K562 (cell line): ENCODE results near the gene GAPVD1. TPM values are rescaled to one million over a fixed set of nuclear protein-coding genes. Genes with fewer than 3 reads are reported as not detected.

Experiments
- ATF6 ChIP-seq: sonication (generic); formaldehyde crosslinking; IDR thresholded peaks from 2 replicates; pipeline ENCODE4 v1.4.0; 2020; ENCODE audit warnings: mild to moderate bottlenecking, missing genetic modification reagents
- CREBBP ChIP-seq: IDR thresholded peaks from one replicate; pipeline ENCODE4 v1.6.1; 2012; ENCODE audit warnings: low read depth, mild to moderate bottlenecking, control low read depth, inconsistent platforms, low read length
- E2F1 ChIP-seq: sonication (generic); formaldehyde crosslinking; IDR thresholded peaks from 2 replicates; pipeline ENCODE4 v1.8.1; 2023; ENCODE audit warnings: mild to moderate bottlenecking, missing genetic modification reagents, moderate library complexity
- EHMT2 ChIP-seq: fragments of 450-650 bp; IDR thresholded peaks from 2 replicates; pipeline ENCODE4 v1.6.1; 2018; ENCODE audit warnings: antibody characterized with exemption
- MAZ ChIP-seq, 2 experiments: fragments of 450-650 bp in 1 of 2; sonication (generic) in 1 of 2; formaldehyde crosslinking; IDR thresholded peaks in 1 of 2; conservative IDR thresholded peaks in 1 of 2; 2 replicates each; pipeline versions ENCODE4 v1.4.0 to v1.5.0; 2020; ENCODE audit warnings: mild to moderate bottlenecking in 1 of 2, missing genetic modification reagents in 1 of 2
- MTA2 ChIP-seq: fragments of 450-650 bp; IDR thresholded peaks from 2 replicates; pipeline ENCODE4 v1.6.1; 2016; ENCODE audit warnings: low read depth
- MXI1 ChIP-seq: IDR thresholded peaks from 2 replicates; pipeline ENCODE4 v1.6.1; 2011; ENCODE audit warnings: low read depth, mild to moderate bottlenecking, improper control_type of control experiment, low read length
- NCOA6 ChIP-seq: fragments of 450-650 bp; IDR thresholded peaks from 2 replicates; pipeline ENCODE4 v1.6.1; 2017; ENCODE audit warnings: mild to moderate bottlenecking
- NEUROD1 ChIP-seq: fragments of 150-350 bp; IDR thresholded peaks from 2 replicates; pipeline ENCODE4 v1.6.1; 2014; ENCODE audit warnings: borderline replicate concordance, low read length, low read depth; ENCODE audit not compliant: partially characterized antibody
- NFATC3 ChIP-seq: fragments of 450-650 bp; IDR thresholded peaks from 2 replicates; pipeline ENCODE4 v1.6.1; 2017; ENCODE audit warnings: mild to moderate bottlenecking
- NKRF ChIP-seq: fragments of 450-650 bp; IDR thresholded peaks from 2 replicates; pipeline ENCODE4 v1.6.1; 2016; ENCODE audit warnings: borderline replicate concordance
- PRMT5 ChIP-seq: sonication (generic); formaldehyde crosslinking; IDR thresholded peaks from 2 replicates; pipeline ENCODE4 v1.5.0; 2020; ENCODE audit warnings: missing genetic modification reagents
- TAF1 ChIP-seq: IDR thresholded peaks from 2 replicates; pipeline ENCODE4 v1.6.1; 2011; ENCODE audit warnings: mild to moderate bottlenecking, low read length, moderate library complexity; ENCODE audit not compliant: insufficient read depth, control insufficient read depth, severe bottlenecking; ENCODE audit errors: extremely low read depth
- ZNF143 ChIP-seq: sonication (generic); formaldehyde crosslinking; IDR thresholded peaks from 2 replicates; pipeline ENCODE4 v1.9.0; 2022; ENCODE audit warnings: mild to moderate bottlenecking, missing genetic modification reagents
- ZNF263 ChIP-seq: sonication (generic); formaldehyde crosslinking; IDR thresholded peaks from 2 replicates; pipeline ENCODE4 v1.8.0; 2022; ENCODE audit warnings: mild to moderate bottlenecking, missing genetic modification reagents, borderline replicate concordance
- ZNF347 ChIP-seq: fragments of 450-650 bp; formaldehyde crosslinking; IDR thresholded peaks from 2 replicates; pipeline ENCODE4 v1.4.0; 2020; ENCODE audit warnings: low read depth, mild to moderate bottlenecking, moderate library complexity
- ZNF609 ChIP-seq: sonication (generic); formaldehyde crosslinking; IDR thresholded peaks from 2 replicates; pipeline ENCODE4 v1.8.1; 2023; ENCODE audit warnings: missing genetic modification reagents, mild to moderate bottlenecking, borderline replicate concordance
- polyA plus RNA-seq, 8 experiments: library from polyadenylated mRNA; depleted of rRNA in 4 of 8; stranded (reverse) in 5 of 8; unstranded in 3 of 8; fragments of >200 nt; fragmentation: Nextera tagmentation in 2 of 8; fragmentation: Illumina TruSeq in 1 of 8; extraction: Ambion mirVana in 2 of 8; extraction: Trizol in 1 of 8; gene quantifications; 2 replicates each; pipeline versions ENCODE4 v1.2.1 to v1.2.3, GENCODE V29; 2011 to 2014; ENCODE audit warnings: inconsistent platforms in 1 of 8, missing spikeins in 1 of 8
- total RNA-seq, 7 experiments: library from RNA; depleted of rRNA in 6 of 7; stranded (reverse); fragments of >200 nt in 6 of 7; fragmentation: Illumina TruSeq in 2 of 7; extraction: Trizol in 2 of 7; gene quantifications; 2 replicates each; pipeline versions ENCODE4 v1.2.1 to v1.2.3, GENCODE V29; 2011 to 2021; ENCODE audit warnings: low replicate concordance in 1 of 7

Gene GAPVD1
- total and polyA plus RNA-seq, 9 of the 15 experiments (the other 6 are each of a cell fraction or from before 2014, with no cell fraction given): 9.5 to 66.1 (median 45.5) TPM

DNA sequence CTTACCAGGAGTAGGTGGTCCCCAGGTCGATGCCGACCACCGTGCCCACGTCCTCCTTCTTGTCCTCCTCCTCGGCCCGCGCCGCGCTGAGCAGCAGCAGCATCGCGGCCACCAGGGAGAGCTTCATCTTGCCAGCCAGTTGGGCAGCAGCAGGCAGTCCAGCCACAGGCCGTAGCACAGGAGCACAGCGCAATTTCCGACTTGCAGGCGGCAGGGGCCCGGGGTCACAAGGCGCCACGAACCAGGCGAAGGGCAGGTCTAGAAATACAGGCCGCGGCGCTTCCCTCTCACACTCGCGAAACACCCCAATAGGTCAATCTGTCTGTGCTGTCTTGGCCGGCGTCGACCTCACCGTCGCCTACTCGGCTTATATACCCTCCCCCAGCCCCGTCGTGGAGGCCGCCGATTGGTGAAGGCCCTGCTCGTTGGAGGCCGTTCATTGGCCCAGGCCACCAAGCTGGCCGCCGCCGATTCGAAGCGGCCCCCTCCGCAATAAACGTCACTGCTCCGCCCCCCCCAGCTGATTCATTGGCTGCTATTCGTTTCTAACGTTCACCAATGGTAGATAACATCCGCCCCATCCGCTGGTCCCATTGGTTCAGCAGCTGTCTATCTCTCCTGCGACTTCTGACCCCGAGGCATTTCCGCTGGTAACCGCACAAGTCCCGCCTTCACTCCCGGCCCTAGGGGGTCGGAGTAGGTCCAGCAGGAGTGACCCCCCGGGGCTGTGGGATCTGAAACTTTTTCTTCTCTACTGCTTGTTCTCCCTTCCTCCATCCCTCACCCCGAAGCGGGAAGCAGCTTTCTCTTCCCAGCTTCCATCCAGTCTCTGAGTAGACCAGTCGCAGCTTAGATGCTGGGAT is 20.4 kb upstream of the GAPVD1 start, which contains the start of gene HSPA5 (continued):
- peak; percentile 79; the same call in 1 of the 2 replicates for TF ChIP-seq ZNF609 (CRISPR knock-in tag)
- TF ChIP-seq ZNF263 (CRISPR knock-in tag): peak; percentile 68; the same call in 1 of the 2 replicates
- peak; percentile 95 for TF ChIP-seq TAF1
- TF ChIP-seq NFATC3: no peak
- peak; percentile 86 for TF ChIP-seq E2F1 (CRISPR knock-in tag)
- TF ChIP-seq MXI1: no peak
- TF ChIP-seq ATF6 (CRISPR knock-in tag): peak; percentile 82
- TF ChIP-seq ZNF143 (CRISPR knock-in tag): peak; percentile 37; the same call in 1 of the 2 replicates
- TF ChIP-seq NEUROD1: peak; percentile 99
- TF ChIP-seq ZNF347 (CRISPR knock-in tag): no peak
- no peak for TF ChIP-seq MTA2
- TF ChIP-seq NKRF: no peak
- TF ChIP-seq CREBBP: no peak
- TF ChIP-seq PRMT5 (CRISPR knock-in tag): peak; percentile 77; the same call in 1 of the 2 replicates
- peak; percentile 80 to 84 for TF ChIP-seq MAZ (CRISPR knock-in tag; conservative IDR thresholded peaks at IDR 0.05 in 1 of 2, IDR thresholded peaks at IDR 0.05 in 1 of 2)
- no peak for TF ChIP-seq EHMT2
- no peak for TF ChIP-seq NCOA6
